Thyroid gland (tissue), 4 donors: ENCODE measurements around the gene PKIB.

ENCODE experiments used
- POLR2A ChIP-seq, 2 donors: fragments of 450-650 bp; IDR thresholded peaks; one replicate each; pipeline ENCODE4 v1.6.1; 2017; ENCODE audit warnings: antibody characterized with exemption in 2 of 2, mild to moderate bottlenecking in 2 of 2, moderate library complexity in 1 of 2
- TF ChIP-seq, protein P1 (sequence below), 6 experiments: fragments of 200-600 bp in 3 of 6; fragments of 450-650 bp in 3 of 6; sonication (generic) in 3 of 6; IDR thresholded peaks; one replicate each; pipeline ENCODE4 v1.5.1; 2016 to 2019; ENCODE audit warnings: antibody characterized with exemption in 6 of 6, mild to moderate bottlenecking in 2 of 6, inconsistent platforms in 1 of 6, moderate library complexity in 1 of 6

DNA sequence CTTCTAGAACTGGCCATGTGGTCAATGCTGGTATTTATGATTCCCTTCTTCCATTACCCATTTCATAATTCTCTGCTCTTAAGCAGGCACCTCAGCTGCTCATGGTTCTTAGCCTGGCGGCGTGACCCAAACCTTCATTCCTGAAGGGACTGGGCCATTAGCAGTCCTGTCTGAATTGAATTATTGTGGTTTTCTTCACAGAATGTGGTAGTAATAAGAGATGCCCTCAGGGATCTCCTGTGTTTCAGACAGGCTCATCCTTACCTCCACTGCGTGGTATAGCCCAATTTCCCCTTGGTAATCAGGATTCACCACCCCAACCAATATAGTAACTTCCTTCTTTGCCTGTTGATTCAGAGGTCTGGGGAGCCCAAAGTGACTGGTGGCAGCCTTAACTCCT is 37.6 kb downstream of the PKIB start:
- TF ChIP-seq POLR2A (IDR thresholded peaks at IDR 0.05): no peak
- TF ChIP-seq, protein P1, sequence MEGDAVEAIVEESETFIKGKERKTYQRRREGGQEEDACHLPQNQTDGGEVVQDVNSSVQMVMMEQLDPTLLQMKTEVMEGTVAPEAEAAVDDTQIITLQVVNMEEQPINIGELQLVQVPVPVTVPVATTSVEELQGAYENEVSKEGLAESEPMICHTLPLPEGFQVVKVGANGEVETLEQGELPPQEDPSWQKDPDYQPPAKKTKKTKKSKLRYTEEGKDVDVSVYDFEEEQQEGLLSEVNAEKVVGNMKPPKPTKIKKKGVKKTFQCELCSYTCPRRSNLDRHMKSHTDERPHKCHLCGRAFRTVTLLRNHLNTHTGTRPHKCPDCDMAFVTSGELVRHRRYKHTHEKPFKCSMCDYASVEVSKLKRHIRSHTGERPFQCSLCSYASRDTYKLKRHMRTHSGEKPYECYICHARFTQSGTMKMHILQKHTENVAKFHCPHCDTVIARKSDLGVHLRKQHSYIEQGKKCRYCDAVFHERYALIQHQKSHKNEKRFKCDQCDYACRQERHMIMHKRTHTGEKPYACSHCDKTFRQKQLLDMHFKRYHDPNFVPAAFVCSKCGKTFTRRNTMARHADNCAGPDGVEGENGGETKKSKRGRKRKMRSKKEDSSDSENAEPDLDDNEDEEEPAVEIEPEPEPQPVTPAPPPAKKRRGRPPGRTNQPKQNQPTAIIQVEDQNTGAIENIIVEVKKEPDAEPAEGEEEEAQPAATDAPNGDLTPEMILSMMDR (IDR thresholded peaks at IDR 0.05): no peak
